Activated T-cell treated with anti-CD3 and anti-CD28 coated beads, Interleukin-2, amount 50 U/mL, for 4 hours (primary cell): ENCODE data around the gene NECAB2. TPM values are rescaled to one million over a fixed set of nuclear protein-coding genes. Genes with fewer than 3 reads are reported as not detected.
"Not testable (repeated sequence)": the region's sequence is repeated elsewhere in the genome, so short reads cannot be mapped to it uniquely, and the experiment has no call there.

Experiments used
- ATAC-seq, 2 donors: fragments of 200-7000 bp; cut with Tn5 transposase; one replicate each; pipeline ENCODE4 v1.10.0; 2021
- DNase-seq: peaks from one replicate; pipeline ENCODE4 v3.0.0-alpha.2; 2020
- H3K27me3 Mint-ChIP-seq: one replicate; pipeline ENCODE4 v1.8.0; 2021; ENCODE audit warnings: low read depth, mixed read lengths
- H3K36me3 Mint-ChIP-seq: one replicate; pipeline ENCODE4 v1.8.0; 2022; ENCODE audit warnings: mixed read lengths; ENCODE audit not compliant: insufficient read depth
- H3K4me1 Mint-ChIP-seq: one replicate; pipeline ENCODE4 v1.8.0; 2021; ENCODE audit warnings: low read depth, mixed read lengths
- H3K4me3 Mint-ChIP-seq: one replicate; pipeline ENCODE4 v1.8.0; 2021; ENCODE audit warnings: mild to moderate bottlenecking, moderate library complexity, mixed read lengths
- H3K9me3 Mint-ChIP-seq: one replicate; pipeline ENCODE4 v1.8.0; 2021; ENCODE audit warnings: mixed read lengths
- total RNA-seq, 3 donors: library from RNA; stranded (reverse); gene quantifications; one replicate each; pipeline ENCODE4 v1.2.1, GENCODE V29; 2021

NECAB2 gene
- total RNA-seq, 3 donors from 2014 or later, result not detected

GRCh38 chr16:83942074-83942473, 26.0 kb upstream of the NECAB2 start:
- H3K4me3 Mint-ChIP-seq, result no peak overlapping the region
- peaks cover 3% of the 10 kb centered on the region for H3K4me1 Mint-ChIP-seq
- no peak for DNase-seq
- H3K9me3 Mint-ChIP-seq, result no peaks in the 10 kb centered on the region
- ATAC-seq, result no peak
- H3K36me3 Mint-ChIP-seq, result no peaks in the 10 kb centered on the region
- no peaks in the 10 kb centered on the region for H3K27me3 Mint-ChIP-seq

GRCh38 chr16:83942815-83943515, 25.1 kb upstream of the NECAB2 start:
- DNase-seq, result no peak
- H3K27me3 Mint-ChIP-seq, result no peaks in the 10 kb centered on the region
- no peaks in the 10 kb centered on the region for H3K36me3 Mint-ChIP-seq
- no peak for ATAC-seq
- H3K4me1 Mint-ChIP-seq, result peaks cover 3% of the 10 kb centered on the region
- H3K9me3 Mint-ChIP-seq, result no peaks in the 10 kb centered on the region
- H3K4me3 Mint-ChIP-seq, result no peak overlapping the region

GRCh38 chr16:83943516-83944050, 24.5 kb upstream of the NECAB2 start:
- Mint-ChIP-seq H3K36me3 (no peaks in the 10 kb centered on the region), H3K4me1 (peaks cover 3% of the 10 kb centered on the region), H3K9me3 (no peaks in the 10 kb centered on the region), H3K4me3 (no peak overlapping the region), H3K27me3 (no peaks in the 10 kb centered on the region)
- ATAC-seq (no peak), DNase-seq (no peak)

- Mint-ChIP-seq H3K4me1 (no peaks in the 10 kb centered on the region), H3K4me3 (no peak overlapping the region), H3K27me3 (no peaks in the 10 kb centered on the region), H3K9me3 (no peaks in the 10 kb centered on the region), H3K36me3 (no peaks in the 10 kb centered on the region)
- no peak for DNase-seq
- ATAC-seq, result no peak
Observed at GRCh38 chr16:83945587-83945986, 22.5 kb upstream of the NECAB2 start.

GRCh38 chr16:83946154-83946780, 21.8 kb upstream of the NECAB2 start:
- H3K4me1 Mint-ChIP-seq, result no peaks in the 10 kb centered on the region
- no peaks in the 10 kb centered on the region for H3K36me3 Mint-ChIP-seq
- ATAC-seq, result no peak
- no peak overlapping the region for H3K4me3 Mint-ChIP-seq
- no peak for DNase-seq
- H3K9me3 Mint-ChIP-seq, result no peaks in the 10 kb centered on the region
- H3K27me3 Mint-ChIP-seq, result no peaks in the 10 kb centered on the region

GRCh38 chr16:83946781-83947566, 21.1 kb upstream of the NECAB2 start:
- Mint-ChIP-seq H3K36me3 (no peaks in the 10 kb centered on the region), H3K4me1 (no peaks in the 10 kb centered on the region), H3K27me3 (no peaks in the 10 kb centered on the region), H3K4me3 (no peak overlapping the region), H3K9me3 (no peaks in the 10 kb centered on the region)
- no peak for DNase-seq
- ATAC-seq, result no peak

- DNase-seq (no peak), ATAC-seq (no peak)
- Mint-ChIP-seq H3K36me3 (no peaks in the 10 kb centered on the region), H3K4me3 (no peak overlapping the region), H3K9me3 (no peaks in the 10 kb centered on the region), H3K4me1 (no peaks in the 10 kb centered on the region), H3K27me3 (peaks cover 3% of the 10 kb centered on the region)
Observed at GRCh38 chr16:83947642-83948234, 20.3 kb upstream of the NECAB2 start.

GRCh38 chr16:83948914-83949723, 18.9 kb upstream of the NECAB2 start:
- H3K4me1 Mint-ChIP-seq, result peaks cover 2% of the 10 kb centered on the region
- H3K36me3 Mint-ChIP-seq, result no peaks in the 10 kb centered on the region
- H3K4me3 Mint-ChIP-seq, result no peak overlapping the region
- H3K9me3 Mint-ChIP-seq, result no peaks in the 10 kb centered on the region
- DNase-seq, result no peak
- no peak for ATAC-seq
- H3K27me3 Mint-ChIP-seq, result peaks cover 9% of the 10 kb centered on the region

- peaks cover 2% of the 10 kb centered on the region for H3K4me1 Mint-ChIP-seq
- no peak for DNase-seq
- H3K36me3 Mint-ChIP-seq, result no peaks in the 10 kb centered on the region
- H3K4me3 Mint-ChIP-seq, result no peak overlapping the region
- ATAC-seq, result no peak
- peaks cover 14% of the 10 kb centered on the region for H3K27me3 Mint-ChIP-seq
- no peaks in the 10 kb centered on the region for H3K9me3 Mint-ChIP-seq
Observed at GRCh38 chr16:83949724-83950001, 18.4 kb upstream of the NECAB2 start.

GRCh38 chr16:83950862-83951399, 17.1 kb upstream of the NECAB2 start:
- H3K27me3 Mint-ChIP-seq, result peaks cover 24% of the 10 kb centered on the region
- not testable (repeated sequence) for DNase-seq, ATAC-seq, H3K9me3 Mint-ChIP-seq, H3K4me3 Mint-ChIP-seq, H3K36me3 Mint-ChIP-seq, H3K4me1 Mint-ChIP-seq

GRCh38 chr16:83951544-83951943, 16.5 kb upstream of the NECAB2 start:
- H3K4me3 Mint-ChIP-seq, result no peak overlapping the region
- no peak for DNase-seq
- ATAC-seq, result no peak
- no peaks in the 10 kb centered on the region for H3K36me3 Mint-ChIP-seq
- H3K9me3 Mint-ChIP-seq, result no peaks in the 10 kb centered on the region
- H3K27me3 Mint-ChIP-seq, result peaks cover 26% of the 10 kb centered on the region
- peaks cover 2% of the 10 kb centered on the region for H3K4me1 Mint-ChIP-seq

GRCh38 chr16:83952587-83952939, 15.5 kb upstream of the NECAB2 start:
- Mint-ChIP-seq H3K27me3 (peaks cover 29% of the 10 kb centered on the region), H3K9me3 (no peaks in the 10 kb centered on the region), H3K36me3 (no peaks in the 10 kb centered on the region), H3K4me1 (peaks cover 2% of the 10 kb centered on the region), H3K4me3 (peak overlapping the region; percentile 58)
- no peak for ATAC-seq
- DNase-seq, result no peak

GRCh38 chr16:83952940-83953795, 14.9 kb upstream of the NECAB2 start, which contains the start of gene OSGIN1:
Gene OSGIN1 (plus strand): TSS chr16:83953240. CDS start chr16:83957672, 4,432 bp downstream.
- H3K4me3 Mint-ChIP-seq, result peak within 1 kb of the TSS; percentile 63
- H3K27me3 Mint-ChIP-seq, result peaks cover 29% of the 10 kb centered on the region
- peak; percentile 54 for DNase-seq
- H3K4me1 Mint-ChIP-seq, result peaks cover 2% of the 10 kb centered on the region
- peak; percentile 93 to 94 for ATAC-seq
- H3K36me3 Mint-ChIP-seq, result no peaks in the 10 kb centered on the region
- no peaks in the 10 kb centered on the region for H3K9me3 Mint-ChIP-seq
